Measurements from ENCODE around the gene SASS6.

Gene SASS6

GRCh38 chr1:100141192-100141591, 8.5 kb upstream of the SASS6 start:
- Mint-ChIP-seq H3K4me1 (ENCODE audit: low read depth) (no peaks in the 10 kb centered on the region), H3K4me3 (no peak overlapping the region), H3K36me3 (ENCODE audit: low read depth) (peaks cover 94% of the 10 kb centered on the region), H3K27me3 (no peaks in the 10 kb centered on the region), H3K27ac (no peak overlapping the region), H3K9me3 (no peaks in the 10 kb centered on the region)
- intact Hi-C loops (cut with micrococcal nuclease) = loop anchor here (10.0 kb wide), 1 partner anchor 336 kb away; no protein-coding TSS in a partner anchor

DNA sequence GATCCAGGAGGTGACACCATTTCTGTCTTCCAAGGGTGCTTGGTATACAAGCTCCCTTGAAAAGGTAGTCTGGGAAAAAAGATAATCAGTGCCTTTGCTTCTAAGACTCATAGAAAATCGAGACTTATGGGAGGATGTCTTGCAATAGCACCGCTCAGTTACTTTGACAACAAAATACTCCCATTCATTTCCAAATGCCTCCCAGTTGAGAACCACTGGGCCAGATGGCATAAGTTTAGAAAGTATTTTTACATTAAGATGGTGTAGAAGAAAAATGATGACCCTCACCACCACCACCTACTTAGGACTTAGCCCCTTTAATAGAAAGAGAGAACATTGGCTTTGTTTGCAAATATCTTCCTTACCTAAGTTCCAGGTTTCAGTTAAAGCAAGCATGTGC, 4.9 kb upstream of the SASS6 start:
- Mint-ChIP-seq H3K4me1 (ENCODE audit: low read depth) (peaks cover 11% of the 10 kb centered on the region), H3K36me3 (ENCODE audit: low read depth) (peaks cover 67% of the 10 kb centered on the region), H3K9me3 (no peaks in the 10 kb centered on the region), H3K27ac (no peak overlapping the region), H3K27me3 (no peaks in the 10 kb centered on the region), H3K4me3 (no peak overlapping the region)
- intact Hi-C loops (cut with micrococcal nuclease) = loop anchor here (10.0 kb wide), 2 partner anchors 107 to 757 kb away; partner anchors contain the start of genes DBT, EXTL2 and SLC30A7

GRCh38 chr1:100134872-100135271, 2.1 kb upstream of the SASS6 start:
- H3K36me3 Mint-ChIP-seq (ENCODE audit: low read depth) = peaks cover 44% of the 10 kb centered on the region
- H3K4me3 Mint-ChIP-seq = no peak overlapping the region
- peaks cover 22% of the 10 kb centered on the region for H3K4me1 Mint-ChIP-seq (ENCODE audit: low read depth)
- no peaks in the 10 kb centered on the region for H3K27me3 Mint-ChIP-seq
- no peaks in the 10 kb centered on the region for H3K9me3 Mint-ChIP-seq
- intact Hi-C loops (cut with micrococcal nuclease) = loop anchor here (5.0 to 10.0 kb wide), 4 partner anchors 110 to 760 kb away; partner anchors contain the start of genes DBT, EXTL2, RTCA and SLC30A7
- no peak overlapping the region for H3K27ac Mint-ChIP-seq

DNA sequence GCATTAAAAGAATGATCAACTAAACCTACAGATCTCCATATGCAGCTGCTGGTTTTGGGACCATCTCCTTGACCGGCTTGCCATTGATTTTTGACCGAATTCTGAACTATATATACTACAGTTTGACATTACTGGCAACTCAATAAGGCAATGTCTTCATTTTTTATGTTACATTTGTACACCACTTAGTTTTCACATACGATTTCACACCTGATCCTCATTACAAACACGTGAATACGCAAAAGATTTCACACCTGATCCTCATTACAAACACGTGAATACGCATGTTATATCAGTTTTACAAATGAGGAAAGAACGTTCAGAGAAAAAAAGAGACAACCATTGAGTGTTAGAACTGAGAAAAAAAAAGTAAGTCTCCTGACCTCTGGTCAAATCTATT, 1.1 kb downstream of the SASS6 start:
- Mint-ChIP-seq H3K4me3 (peak overlapping the region; percentile 6), H3K36me3 (ENCODE audit: low read depth) (peaks cover 13% of the 10 kb centered on the region), H3K27me3 (no peaks in the 10 kb centered on the region), H3K4me1 (ENCODE audit: low read depth) (peaks cover 22% of the 10 kb centered on the region), H3K9me3 (no peaks in the 10 kb centered on the region), H3K27ac (no peak overlapping the region)
- intact Hi-C loops (cut with micrococcal nuclease) = loop anchor here (2.0 to 10.0 kb wide), 6 partner anchors 93 to 763 kb away; partner anchors contain the start of genes CDC14A, DBT, EXTL2 and RTCA

GRCh38 chr1:100130552-100131077, 2.1 kb downstream of the SASS6 start:
- Mint-ChIP-seq H3K4me3 (no peak overlapping the region), H3K4me1 (ENCODE audit: low read depth) (peaks cover 22% of the 10 kb centered on the region), H3K9me3 (no peaks in the 10 kb centered on the region), H3K36me3 (ENCODE audit: low read depth) (peaks cover 12% of the 10 kb centered on the region), H3K27me3 (no peaks in the 10 kb centered on the region), H3K27ac (no peak overlapping the region)
- intact Hi-C loops (cut with micrococcal nuclease) = loop anchor here (5.0 to 10.0 kb wide), 4 partner anchors 114 to 764 kb away; partner anchors contain the start of genes DBT, EXTL2, RTCA and SLC30A7

- H3K4me1 Mint-ChIP-seq (ENCODE audit: low read depth) = peaks cover 7% of the 10 kb centered on the region
- H3K9me3 Mint-ChIP-seq = no peaks in the 10 kb centered on the region
- peaks cover under 1% of the 10 kb centered on the region for H3K36me3 Mint-ChIP-seq (ENCODE audit: low read depth)
- no peak overlapping the region for H3K4me3 Mint-ChIP-seq
- H3K27me3 Mint-ChIP-seq = no peaks in the 10 kb centered on the region
- intact Hi-C loops (cut with micrococcal nuclease) = loop anchor here (10.0 kb wide), 1 partner anchor 328 kb away; no protein-coding TSS in a partner anchor
- H3K27ac Mint-ChIP-seq = no peak overlapping the region
Observed at GRCh38 chr1:100127226-100127625, 5.5 kb downstream of the SASS6 start.

DNA sequence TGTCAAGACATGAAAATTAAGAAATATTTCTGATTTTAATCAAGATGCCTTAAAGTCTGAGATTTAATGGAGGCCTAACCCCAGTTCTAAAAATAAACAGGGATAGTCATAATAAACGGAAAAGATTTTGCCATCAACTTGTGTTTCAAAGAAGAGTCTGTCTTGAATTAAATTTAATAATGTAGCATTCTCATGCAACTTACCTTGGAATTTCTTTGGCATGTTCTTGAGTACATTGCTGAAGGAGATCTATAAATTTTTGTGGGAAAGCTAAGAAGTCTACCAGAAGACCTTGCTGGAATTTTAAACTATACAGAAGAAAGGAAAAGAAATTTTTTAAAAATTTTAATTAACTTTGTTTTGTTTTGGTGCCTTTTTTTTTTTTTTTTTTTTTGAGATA, 10.6 kb downstream of the SASS6 start:
- Mint-ChIP-seq H3K27me3 (no peaks in the 10 kb centered on the region), H3K4me3 (no peak overlapping the region), H3K36me3 (ENCODE audit: low read depth) (peaks cover 6% of the 10 kb centered on the region), H3K9me3 (no peaks in the 10 kb centered on the region), H3K4me1 (ENCODE audit: low read depth) (no peaks in the 10 kb centered on the region), H3K27ac (no peak overlapping the region)
- intact Hi-C loops (cut with micrococcal nuclease) = loop anchor here (10.0 kb wide), 1 partner anchor 333 kb away; no protein-coding TSS in a partner anchor

DNA sequence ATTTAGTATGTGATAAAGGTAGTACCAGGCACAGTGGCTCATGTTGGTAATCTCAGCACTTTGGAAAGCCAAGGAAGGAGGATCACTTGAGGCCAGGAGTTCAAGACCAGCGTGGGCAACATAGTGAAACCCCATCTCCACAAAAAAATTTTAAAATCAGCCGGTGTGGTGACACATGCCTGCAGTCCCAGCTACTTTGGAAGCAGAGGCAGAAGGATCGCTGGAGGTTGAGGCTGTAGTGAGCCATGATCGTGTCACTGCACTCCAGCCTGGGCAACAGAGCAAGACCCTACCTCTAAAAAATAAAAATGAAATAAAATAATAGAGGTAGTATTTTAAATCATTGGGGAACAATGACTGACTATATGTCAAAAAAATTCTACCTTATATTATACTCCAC, 17.2 kb downstream of the SASS6 start:
- Mint-ChIP-seq H3K27ac (no peak overlapping the region), H3K4me1 (ENCODE audit: low read depth) (no peaks in the 10 kb centered on the region), H3K4me3 (no peak overlapping the region), H3K27me3 (no peaks in the 10 kb centered on the region), H3K9me3 (no peaks in the 10 kb centered on the region), H3K36me3 (ENCODE audit: low read depth) (peaks cover 18% of the 10 kb centered on the region)
- intact Hi-C loops (cut with micrococcal nuclease) = no loop called here

- Mint-ChIP-seq H3K4me3 (no peak overlapping the region), H3K36me3 (ENCODE audit: low read depth) (peaks cover 32% of the 10 kb centered on the region), H3K27me3 (no peaks in the 10 kb centered on the region), H3K4me1 (ENCODE audit: low read depth) (no peaks in the 10 kb centered on the region), H3K9me3 (no peaks in the 10 kb centered on the region), H3K27ac (no peak overlapping the region)
- intact Hi-C loops (cut with micrococcal nuclease) = no loop called here
Observed at GRCh38 chr1:100109554-100110066, 23.1 kb downstream of the SASS6 start.

DNA sequence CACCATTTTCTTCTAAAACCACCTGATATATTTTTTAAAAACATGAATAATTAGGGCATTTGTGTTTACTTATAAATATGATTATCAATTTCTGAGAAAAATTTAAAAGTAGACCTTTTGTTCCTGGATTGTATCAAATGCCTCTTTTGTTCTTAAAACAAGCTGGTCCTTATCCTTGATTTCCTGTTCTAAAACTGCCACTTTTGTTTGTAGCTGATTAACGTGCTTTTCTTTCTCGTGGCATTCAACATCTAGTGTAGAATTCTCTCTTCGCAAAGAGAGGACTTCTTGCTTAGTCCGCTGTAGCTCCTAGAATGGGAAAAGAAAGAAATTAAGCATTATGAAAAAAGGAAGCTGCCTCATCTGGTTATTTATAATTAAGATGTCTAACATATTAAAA, 25.0 kb downstream of the SASS6 start:
- Mint-ChIP-seq H3K4me1 (ENCODE audit: low read depth) (no peaks in the 10 kb centered on the region), H3K27ac (no peak overlapping the region), H3K27me3 (no peaks in the 10 kb centered on the region), H3K4me3 (no peak overlapping the region), H3K36me3 (ENCODE audit: low read depth) (peaks cover 41% of the 10 kb centered on the region), H3K9me3 (no peaks in the 10 kb centered on the region)
- intact Hi-C loops (cut with micrococcal nuclease) = no loop called here

- no peaks in the 10 kb centered on the region for H3K9me3 Mint-ChIP-seq
- H3K4me3 Mint-ChIP-seq = no peak overlapping the region
- peaks cover 64% of the 10 kb centered on the region for H3K36me3 Mint-ChIP-seq (ENCODE audit: low read depth)
- H3K27ac Mint-ChIP-seq = no peak overlapping the region
- H3K4me1 Mint-ChIP-seq (ENCODE audit: low read depth) = no peaks in the 10 kb centered on the region
- H3K27me3 Mint-ChIP-seq = no peaks in the 10 kb centered on the region
- intact Hi-C loops (cut with micrococcal nuclease) = no loop called here
Observed at GRCh38 chr1:100101564-100101963, 31.2 kb downstream of the SASS6 start.

GRCh38 chr1:100100202-100100601, 32.5 kb downstream of the SASS6 start:
- no peaks in the 10 kb centered on the region for H3K9me3 Mint-ChIP-seq
- no peaks in the 10 kb centered on the region for H3K4me1 Mint-ChIP-seq (ENCODE audit: low read depth)
- H3K27ac Mint-ChIP-seq = no peak overlapping the region
- peaks cover 64% of the 10 kb centered on the region for H3K36me3 Mint-ChIP-seq (ENCODE audit: low read depth)
- intact Hi-C loops (cut with micrococcal nuclease) = no loop called here
- H3K27me3 Mint-ChIP-seq = no peaks in the 10 kb centered on the region
- H3K4me3 Mint-ChIP-seq = no peak overlapping the region

DNA sequence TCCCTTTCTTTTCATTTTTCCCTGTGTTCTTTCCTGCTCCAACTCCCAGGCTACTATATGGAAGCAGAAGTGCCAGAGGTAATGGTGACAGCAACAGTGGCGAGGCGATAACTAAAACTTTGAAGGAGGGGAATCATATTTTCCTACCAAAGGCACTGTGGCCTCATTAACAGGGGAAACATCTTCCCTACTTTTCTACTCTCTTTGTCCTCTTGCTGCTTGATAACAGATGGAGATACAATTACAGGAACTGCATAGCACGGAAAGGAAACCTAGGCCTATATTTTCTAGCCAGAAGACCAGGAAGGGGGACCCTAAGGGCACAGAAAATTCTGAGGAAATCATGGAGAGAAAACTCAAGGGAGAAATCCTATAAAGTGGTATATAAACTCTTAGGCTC, 42.3 kb downstream of the SASS6 start:
- no peak overlapping the region for H3K4me3 Mint-ChIP-seq
- H3K27me3 Mint-ChIP-seq = no peaks in the 10 kb centered on the region
- peaks cover 35% of the 10 kb centered on the region for H3K36me3 Mint-ChIP-seq (ENCODE audit: low read depth)
- H3K4me1 Mint-ChIP-seq (ENCODE audit: low read depth) = no peaks in the 10 kb centered on the region
- no peak overlapping the region for H3K27ac Mint-ChIP-seq
- no peaks in the 10 kb centered on the region for H3K9me3 Mint-ChIP-seq
- intact Hi-C loops (cut with micrococcal nuclease) = no loop called here

GRCh38 chr1:100089082-100089481, 43.6 kb downstream of the SASS6 start:
- H3K27ac Mint-ChIP-seq = no peak overlapping the region
- H3K27me3 Mint-ChIP-seq = no peaks in the 10 kb centered on the region
- H3K36me3 Mint-ChIP-seq (ENCODE audit: low read depth) = peaks cover 35% of the 10 kb centered on the region
- intact Hi-C loops (cut with micrococcal nuclease) = no loop called here
- H3K4me3 Mint-ChIP-seq = no peak overlapping the region
- no peaks in the 10 kb centered on the region for H3K4me1 Mint-ChIP-seq (ENCODE audit: low read depth)
- no peaks in the 10 kb centered on the region for H3K9me3 Mint-ChIP-seq

DNA sequence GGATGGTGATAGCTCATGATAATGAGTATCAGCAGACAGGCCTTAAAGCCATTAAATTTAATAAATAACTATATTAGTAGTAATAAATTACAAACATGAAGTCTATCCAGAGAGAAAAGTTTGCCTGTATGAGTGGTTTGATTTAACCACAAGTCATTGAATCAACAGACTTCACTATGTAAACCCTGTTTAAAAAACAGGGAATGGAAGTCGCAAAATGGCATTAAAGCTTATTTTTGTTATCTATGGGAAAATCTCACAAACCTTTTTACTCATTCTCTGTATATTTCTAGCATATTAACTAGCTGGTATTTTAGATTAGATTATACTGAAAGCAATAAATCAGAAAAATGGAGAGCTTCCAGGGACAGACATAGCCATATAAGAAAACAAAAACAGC, 45.3 kb downstream of the SASS6 start:
- H3K27me3 Mint-ChIP-seq = no peaks in the 10 kb centered on the region
- H3K4me3 Mint-ChIP-seq = no peak overlapping the region
- no peak overlapping the region for H3K27ac Mint-ChIP-seq
- no peaks in the 10 kb centered on the region for H3K9me3 Mint-ChIP-seq
- H3K4me1 Mint-ChIP-seq (ENCODE audit: low read depth) = no peaks in the 10 kb centered on the region
- peaks cover 28% of the 10 kb centered on the region for H3K36me3 Mint-ChIP-seq (ENCODE audit: low read depth)
- intact Hi-C loops (cut with micrococcal nuclease) = no loop called here
